HG02870 (cell line): Measurements from ENCODE around the gene TBC1D10A.
A peak's percentile ranks its signal among the peaks of the same experiment; 100 is the strongest.

Experiments
- ATAC-seq: cut with Tn5 transposase; IDR thresholded peaks from one replicate; pipeline ENCODE4 v1.9.1; 2021; ENCODE audit warnings: mild to moderate bottlenecking, moderate library complexity; ENCODE audit not compliant: unreplicated experiment

The TBC1D10A gene

DNA sequence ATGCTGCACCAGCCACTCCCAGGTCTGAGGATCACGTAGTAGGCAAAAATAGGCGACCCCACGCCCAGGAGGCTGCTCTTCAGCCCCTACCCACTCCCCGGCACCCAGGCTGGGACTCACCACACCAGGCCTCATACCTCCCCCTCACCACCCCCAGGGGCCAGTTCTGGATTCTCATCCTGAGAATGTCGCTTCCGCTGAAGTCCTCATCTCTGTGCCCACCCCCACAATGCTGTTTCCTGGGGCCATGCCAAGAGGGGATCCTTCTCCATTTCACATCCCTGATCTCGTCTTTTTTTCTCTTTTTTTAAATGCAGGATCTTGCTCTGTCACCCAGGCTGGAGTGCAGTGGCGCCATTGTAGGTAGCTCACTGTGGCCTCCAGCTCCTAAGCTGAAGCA is 58.4 kb downstream of the TBC1D10A start:
- ATAC-seq, result no peak

DNA sequence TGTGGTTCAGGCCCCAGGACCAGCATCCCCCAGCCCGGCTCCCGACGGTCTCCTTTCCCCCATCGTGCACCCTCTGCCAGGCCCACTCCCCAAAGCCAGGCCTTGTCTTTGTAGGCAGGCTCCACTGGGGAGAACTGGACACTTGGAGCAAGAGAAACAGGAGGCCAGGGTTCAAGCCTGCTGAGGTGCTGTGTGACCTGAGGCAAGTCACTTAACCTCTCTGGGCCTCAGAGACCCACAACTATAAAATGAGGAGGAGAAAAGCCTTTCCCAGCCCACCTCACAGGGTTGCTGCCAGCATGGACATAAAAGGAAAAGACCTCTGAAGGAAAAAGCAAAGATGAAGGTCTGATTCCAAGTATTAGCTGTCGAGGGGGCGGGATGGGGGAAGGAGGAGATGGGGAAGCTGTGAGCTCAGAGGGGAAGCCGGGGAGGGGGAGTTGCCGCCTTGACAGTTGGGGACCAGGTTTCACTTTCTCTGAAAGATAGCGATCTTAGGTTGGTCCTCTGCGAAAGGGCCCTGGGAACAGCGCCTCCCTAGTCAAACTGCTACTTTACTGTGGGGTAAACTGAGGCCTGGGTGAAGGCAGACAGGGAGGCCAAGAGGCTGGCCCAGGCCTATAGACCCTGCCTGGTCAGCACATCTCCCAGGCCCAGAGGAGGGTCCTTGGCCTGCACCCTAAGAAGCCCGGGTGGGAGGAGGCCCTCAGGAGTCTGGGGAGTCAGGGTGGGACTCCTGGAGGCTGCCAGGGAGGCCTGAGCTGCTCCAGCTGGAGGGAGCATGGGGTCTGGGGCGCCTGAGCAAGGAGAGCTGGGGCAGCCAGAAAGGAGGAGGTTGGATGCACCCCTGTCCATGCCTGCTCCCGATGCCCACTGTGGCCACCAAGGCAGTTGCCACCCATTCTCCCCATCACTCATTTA is 59.1 kb downstream of the TBC1D10A start:
- ATAC-seq, result no peak

DNA sequence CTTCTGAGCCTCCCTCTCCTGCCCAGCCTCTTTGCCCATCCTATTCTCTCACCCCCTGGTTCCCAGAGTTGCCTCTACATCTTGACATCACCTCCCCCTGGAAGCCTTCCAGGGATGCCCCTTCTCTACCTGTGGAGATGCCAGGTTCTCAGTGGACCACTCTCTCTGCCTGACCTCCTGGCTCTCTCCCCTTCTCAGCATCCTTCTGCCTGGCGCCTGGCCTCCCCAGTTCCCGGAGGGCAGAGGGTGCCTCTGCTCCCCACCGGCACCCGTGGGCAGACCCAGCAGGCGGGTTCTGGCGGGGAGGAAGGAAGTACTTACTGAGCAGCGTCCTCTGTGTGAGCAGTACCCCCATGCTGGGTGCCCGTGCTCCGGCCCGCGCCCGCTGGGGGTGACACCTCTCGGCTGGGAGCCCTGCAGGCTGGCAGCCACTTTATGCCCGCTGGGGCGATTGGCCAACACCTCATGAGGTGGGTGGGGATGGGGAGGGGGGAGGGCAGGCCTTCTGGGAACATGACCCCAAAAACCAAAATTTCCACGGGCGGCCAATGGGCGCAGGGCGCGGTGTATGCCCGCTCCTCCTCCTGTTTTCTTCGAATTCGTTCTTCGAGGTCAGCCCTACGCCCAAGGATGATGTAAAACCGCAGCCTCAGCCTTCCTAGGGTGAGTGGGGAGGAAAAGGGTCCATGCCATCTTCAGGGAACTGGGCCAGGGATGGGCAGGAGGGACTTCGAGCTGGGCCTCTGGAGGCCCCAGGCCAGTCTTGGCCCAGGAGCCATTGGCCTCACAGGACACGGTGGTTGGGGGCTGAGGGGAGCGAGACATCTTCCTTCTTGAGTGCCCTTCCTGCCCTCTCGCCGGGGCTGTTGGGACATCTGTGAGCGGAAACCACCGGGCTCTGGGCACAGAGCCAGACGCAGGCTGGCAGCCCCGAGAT is 60.0 kb downstream of the TBC1D10A start, which contains the start of gene OSM:
Gene OSM (minus strand): TSS at position 407 of the 937 bp plus-strand sequence. CDS start 52 bp downstream, at position 355.
- ATAC-seq, result no peak

DNA sequence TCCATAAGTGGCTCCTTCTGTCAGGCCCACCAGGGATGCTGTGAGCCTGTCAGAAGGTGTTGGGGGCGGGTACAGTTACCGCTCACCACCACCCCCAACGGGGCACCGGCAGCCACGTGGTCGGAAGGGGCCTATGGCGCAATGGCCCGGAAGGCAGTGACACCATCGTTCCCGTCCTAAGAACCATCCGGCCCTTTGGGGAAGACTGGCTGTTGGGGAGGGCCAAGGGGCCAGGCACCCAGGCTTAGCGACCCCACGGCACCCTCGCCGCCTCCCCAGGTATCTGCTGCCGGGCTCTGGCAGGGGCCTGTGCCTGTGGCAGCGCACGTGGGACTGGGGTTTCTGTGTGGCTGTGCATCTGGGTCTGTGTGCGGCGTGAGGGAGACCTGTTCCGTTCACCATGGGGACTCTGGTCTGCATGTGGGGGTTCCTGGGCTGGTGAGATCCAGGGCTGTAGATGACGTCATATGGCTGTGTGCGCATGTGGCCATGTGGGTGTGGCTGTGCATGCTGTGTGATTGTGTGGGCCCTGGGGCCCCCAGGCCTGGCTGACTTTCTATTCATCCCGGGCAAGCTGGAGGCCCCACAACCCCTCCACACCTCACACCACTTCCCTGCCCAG is 60.8 kb downstream of the TBC1D10A start:
- peak; percentile 72 for ATAC-seq

DNA sequence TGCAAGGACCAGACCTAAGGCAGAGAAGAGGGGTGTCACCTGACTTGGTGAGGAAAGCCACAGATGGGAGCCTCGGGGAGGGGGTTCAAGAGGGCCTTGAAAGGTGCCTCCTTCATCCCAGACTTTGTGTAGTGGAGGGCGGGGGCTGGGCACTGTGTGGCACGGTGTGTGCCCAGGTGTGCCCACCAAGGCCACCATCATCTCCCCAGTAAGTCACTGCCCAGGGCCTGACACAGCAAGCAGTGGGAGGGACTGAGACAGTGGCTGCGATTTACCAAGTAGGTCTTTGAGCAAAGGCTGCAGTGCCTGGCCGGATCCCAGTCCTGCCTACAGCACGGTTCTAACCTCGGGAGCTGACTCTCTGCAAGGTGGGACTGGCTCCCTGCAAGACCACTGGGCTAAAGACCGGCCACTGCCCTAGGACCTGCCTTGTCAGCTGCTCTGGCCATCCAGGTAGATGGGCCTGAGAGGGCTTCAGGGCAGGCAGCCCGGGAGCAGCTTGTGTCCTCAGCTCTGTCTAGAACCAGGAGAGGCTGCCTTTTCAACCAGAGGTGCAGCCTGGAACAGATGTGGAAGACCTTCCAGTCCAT is 61.5 kb downstream of the TBC1D10A start:
- ATAC-seq, result no peak

DNA sequence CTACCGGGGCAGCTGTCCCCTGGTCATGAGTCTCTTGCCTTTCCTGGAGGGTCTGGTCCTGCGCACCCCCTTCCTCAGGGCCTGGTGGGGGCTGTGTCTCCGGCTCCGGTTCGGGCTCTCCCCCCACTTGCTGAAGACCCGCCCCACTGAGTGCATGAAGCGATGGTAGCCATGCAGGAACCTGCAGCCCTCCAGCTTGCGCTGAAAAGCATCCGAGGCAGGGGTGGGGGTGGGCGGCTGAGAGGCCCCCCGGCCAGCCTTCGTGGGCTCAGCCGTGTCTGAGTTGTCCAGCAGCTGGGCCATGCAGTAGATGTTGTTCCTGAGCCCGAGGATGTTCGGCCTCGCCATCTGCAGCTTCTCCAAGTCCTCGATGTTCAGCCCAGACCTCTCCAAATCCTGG is 62.9 kb downstream of the TBC1D10A start:
- no peak for ATAC-seq

DNA sequence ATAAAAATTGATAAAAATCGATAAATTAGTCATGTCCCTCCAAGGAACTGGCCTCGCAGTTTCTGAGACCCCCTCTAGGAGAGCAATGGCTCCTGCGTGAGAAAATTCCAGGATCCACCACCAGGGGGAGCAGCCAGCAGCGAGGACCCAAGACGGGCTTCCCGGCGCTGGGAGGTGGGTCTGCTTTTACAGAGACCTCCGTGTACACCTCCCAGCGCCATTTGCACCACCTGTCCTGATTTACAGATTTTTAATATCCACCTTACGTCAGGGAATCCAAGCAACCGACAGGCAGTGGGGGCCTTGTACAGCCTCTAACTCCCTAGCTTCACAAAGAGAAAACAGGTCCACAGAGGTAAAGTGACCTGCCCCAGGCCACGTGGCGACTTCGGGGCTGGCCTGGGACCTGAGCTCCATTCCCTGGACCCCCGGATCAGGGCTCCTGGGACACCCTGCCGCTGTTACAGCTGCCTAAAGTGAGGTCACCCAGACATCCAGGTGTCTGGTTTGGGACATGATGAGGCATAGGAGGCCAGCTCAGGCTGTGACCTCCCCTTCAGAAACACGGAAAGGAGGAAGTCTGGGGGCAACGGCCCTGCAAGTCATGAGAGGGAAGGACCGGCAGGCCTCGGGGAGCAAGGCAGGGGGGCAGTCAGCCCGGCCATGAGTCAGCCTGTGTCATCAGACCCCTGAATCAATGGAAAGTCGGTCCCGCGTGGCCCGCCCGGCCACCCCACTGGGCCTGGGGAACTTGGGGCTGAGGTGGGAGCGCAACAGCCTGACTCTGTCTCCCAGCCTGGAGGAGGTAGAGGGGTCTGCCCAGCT is 63.6 kb downstream of the TBC1D10A start:
- ATAC-seq, result no peak

DNA sequence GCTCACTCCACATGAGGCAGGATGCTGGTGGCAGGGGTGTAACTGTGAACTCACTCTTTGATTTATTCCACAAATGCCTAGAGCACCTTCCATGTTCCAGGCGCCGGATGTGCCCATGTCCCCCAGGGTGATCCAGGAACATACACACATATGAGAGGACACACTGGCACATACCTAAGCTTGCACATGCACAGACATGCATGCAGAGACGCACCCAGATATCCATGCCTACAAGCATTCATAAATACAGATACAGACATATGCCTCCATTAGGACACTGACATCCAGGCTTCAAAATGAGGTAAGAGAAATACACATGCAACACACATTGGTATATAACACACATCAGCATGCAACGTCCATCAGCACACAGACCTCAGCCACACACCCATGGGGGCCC is 64.6 kb downstream of the TBC1D10A start:
- no peak for ATAC-seq

DNA sequence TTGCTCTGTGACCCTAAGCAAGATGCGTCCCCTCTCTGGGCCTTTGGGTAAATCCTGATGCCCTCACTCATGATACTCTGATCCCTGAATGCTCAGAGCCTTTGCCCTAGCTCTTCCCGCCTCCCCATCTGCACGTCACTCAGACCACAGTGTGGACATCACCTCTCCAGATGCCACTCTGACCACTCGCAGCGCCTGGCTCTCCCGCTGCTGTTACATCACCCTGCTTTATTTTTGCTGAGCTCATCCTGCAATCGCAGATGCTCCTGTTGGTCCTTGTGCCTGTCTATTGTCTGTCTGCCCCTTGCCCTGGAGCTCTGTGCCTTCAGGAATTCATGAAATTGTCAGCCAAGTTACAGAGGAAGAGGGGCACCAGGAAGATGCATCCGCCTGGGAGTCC is 65.6 kb downstream of the TBC1D10A start:
- ATAC-seq, result no peak

DNA sequence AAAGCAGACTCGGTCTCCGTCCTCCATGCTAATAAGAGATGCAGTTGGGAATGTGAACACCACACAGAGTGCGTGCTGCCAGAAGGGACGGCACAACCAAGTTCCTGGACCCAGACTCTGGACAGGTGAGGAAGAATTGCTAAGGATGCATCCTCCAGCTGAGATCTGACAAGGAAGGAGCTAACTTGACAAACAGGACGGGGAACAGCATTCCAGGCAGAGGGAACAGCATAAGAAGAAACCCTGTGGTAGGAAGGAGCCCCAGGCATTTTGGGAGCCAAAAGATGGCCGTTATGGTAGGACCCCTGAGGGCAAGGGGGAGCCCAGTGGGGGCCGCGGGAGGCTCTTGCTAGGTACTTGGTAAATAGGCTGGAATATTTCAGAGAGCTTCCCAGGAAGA is 66.1 kb downstream of the TBC1D10A start:
- no peak for ATAC-seq

DNA sequence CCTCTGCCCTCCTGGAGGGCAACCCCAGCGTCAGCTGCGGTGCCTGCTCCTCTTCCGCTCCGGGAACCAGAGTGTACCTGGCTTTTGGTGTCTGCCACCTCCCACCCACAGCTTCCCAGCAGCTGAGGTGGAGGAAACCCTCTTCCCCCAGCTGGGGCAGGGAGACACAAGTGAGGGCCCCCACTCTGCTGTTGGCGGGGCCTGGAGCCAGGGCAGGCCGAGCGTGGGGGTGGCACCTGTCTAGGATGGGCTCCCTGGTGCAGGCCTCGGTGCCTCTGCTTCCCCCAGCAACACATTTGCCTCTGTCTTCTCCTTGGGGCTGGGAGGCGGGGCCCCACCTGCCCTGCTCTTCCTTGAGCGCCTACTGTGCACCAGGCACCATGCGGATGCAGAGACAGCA is 66.5 kb downstream of the TBC1D10A start:
- no peak for ATAC-seq

DNA sequence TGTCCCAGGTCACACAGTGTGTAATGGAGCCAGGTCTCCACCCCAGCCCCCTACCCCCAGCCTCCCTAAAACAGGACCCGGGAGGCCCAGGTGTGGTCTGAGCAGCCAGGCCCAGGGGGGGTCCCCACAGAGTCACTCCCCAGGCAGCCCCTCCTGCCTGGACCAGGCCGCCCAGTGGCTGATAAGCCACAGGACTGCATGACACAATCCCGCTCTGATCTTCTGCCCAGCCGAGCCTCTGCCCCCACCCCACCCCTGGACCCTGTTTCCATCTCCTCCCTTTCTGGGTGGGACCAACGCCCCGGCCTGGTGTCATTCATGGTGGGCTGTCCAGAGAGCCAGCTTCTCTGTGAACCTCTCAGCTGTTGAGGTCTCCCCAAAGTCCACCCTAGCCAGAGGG is 72.4 kb downstream of the TBC1D10A start:
- no peak for ATAC-seq

DNA sequence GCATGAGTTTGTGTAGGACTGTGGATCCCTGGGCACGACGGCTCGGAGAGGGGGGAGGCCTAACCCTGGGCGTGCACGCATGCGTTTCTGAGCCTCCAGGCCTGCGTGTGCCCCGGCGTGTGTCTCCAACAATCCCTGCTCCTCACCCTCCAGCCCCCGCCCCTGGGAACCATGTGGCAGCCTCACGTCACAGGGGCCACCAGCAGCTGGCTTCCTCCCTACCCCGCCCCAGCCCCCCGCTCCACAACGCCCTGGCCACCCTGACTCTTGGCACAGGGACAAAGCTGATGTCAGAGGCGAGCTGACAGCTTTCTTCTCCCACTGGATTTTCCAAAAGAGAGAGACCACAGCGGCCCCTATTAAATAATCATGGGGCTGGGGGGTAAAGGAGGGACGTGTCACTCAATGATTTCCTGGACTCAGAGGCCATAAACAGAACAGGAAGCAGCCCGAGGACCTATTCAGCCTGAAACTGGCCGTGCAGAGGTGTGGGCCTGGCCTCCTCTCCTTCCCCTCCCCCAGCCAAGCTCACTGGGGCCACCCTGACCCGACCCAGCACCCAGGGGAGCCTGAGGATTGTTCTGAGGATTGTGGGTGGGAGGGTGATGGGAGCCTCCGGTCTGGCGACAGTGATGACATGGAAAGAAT is 73.4 kb downstream of the TBC1D10A start:
- no peak for ATAC-seq

DNA sequence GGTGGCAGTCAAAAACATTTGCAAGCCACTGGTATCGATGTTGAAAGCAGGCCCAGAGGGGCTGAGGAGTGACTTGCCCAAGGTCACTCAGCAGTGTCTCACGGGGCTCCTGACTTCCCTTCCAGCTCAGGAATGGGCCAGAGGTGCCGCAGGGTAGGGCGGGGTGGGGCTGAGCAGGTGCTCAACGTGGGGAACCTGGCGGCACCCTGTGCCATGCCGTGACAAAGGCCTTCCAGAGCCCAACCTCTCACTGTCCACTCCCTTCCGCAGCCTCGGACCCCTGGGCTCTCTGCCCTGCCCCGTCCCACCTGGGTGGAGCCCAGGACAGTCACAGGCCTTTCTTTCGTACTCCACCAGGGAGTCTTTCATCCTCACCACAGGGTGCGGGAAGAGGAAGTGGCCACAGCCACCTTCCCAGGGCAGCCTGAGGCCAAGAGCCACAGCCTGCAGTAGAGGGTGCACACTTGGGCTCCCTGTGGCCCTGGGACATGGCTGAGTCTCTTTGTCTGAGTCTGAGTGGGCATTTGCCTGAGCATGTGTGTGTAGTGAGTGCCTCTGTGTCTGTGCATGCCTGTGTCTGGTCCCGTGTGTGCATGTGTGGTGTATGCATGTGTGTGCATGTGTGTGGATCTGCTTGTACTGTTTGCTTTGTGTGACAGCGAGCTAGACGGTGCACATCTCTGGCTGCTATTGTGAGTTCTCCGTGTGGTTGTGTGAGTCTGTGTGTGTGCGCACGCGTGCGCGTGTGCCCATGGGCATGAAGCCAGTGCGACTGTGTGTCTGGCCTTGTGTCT is 74.1 kb downstream of the TBC1D10A start:
- ATAC-seq, result no peak

DNA sequence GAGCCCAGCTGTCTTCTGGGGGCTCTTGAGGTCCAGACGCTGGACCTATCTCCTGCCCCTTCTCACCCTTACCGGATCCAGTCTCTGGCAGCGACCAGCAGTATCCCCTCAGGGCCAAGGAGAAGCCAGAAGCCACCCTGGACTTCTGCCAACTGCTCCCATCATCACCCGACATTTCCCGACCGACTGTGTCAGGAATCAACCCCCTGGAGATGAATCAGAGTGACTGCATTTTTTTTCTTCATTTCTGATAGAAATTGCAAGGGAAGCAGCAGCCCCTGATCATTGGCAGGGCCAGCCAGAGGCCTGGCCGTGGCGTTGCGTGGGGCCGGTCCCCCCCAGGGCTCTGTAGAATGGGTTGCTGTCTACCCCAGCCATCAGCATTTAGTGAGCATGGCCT is 75.0 kb downstream of the TBC1D10A start:
- ATAC-seq, result no peak

DNA sequence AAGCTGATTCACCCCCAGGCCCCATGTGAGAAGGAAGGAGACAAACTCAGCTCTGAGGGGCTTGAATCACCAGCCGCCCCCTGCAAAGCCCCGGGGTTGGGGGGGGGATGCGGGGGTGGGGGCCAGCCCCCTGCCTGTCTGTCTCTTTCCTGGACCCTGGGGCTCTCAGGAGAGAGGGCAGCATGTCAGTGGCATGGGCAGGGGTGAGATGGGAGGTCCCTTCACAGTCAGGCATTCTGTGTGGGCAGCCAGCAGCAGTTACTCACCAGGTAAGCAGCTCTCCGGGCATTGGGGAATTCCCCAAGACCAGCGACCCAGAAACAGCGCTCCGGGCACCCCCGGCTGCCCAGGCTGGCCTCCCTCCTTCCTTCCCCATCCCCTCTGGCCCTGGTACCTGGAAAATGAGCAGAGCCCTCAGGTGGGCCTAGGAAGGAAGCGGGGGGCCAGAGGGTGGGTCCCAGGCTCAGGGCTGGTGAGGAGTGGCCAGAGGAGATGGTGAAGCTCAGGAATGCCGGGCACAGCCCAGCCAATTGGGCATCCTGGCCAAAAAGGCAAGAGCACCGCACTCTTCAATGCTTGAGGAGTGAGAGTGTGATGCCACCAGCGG is 76.0 kb downstream of the TBC1D10A start:
- no peak for ATAC-seq

DNA sequence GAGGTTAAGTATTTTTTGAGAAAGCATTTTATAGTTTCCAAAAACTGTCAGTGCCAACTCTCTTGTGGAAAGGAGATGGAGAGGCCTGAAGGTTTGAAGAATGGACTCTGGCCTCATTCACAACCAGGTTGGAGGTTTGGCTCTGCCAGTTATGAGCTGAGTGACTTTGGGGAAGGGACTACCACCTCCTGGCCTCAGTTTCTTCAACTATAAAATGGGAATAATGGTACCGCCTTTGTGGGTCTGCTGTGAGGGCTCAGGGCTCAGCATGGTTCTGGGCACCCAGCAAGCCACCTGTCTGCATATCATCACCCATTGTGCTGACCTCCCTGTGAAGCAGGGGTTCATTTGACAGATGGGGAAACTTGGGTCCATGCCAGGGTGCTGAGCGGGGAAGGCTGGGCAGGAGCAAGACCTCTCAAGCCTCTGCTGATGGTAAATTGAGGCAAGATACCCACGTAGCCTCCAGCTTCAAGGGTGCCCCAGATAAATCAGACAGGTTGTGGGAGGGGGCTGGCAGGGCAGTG is 76.6 kb downstream of the TBC1D10A start:
- ATAC-seq, result no peak
